Caco-2 (cell line): ENCODE measurements around the gene TRIM21. TPM values are rescaled to one million over a fixed set of nuclear protein-coding genes. Genes with fewer than 3 reads are reported as not detected.
"Not testable (repeated sequence)": the region's sequence is repeated elsewhere in the genome, so short reads cannot be mapped to it uniquely, and the experiment has no call there.

Experiments
- BruUV-seq: library from RNA; stranded (reverse); fragments of 400-500 nt; replicated peaks from 2 replicates; lab custom pipeline; 2021; lab: Mats Ljungman, UMichigan
- CTCF ChIA-PET: fragments of 300-600 bp; sonication (Branson Sonifier 250); formaldehyde crosslinking; loops from one replicate; lab custom pipeline; 2022; ENCODE audit warnings: antibody characterized with exemption; lab: Charles Lee
- POLR2A ChIA-PET: fragments of 300-600 bp; sonication (Branson Sonifier 250); formaldehyde crosslinking; loops from one replicate; lab custom pipeline; 2022; ENCODE audit warnings: antibody characterized with exemption; lab: Charles Lee
- DNase-seq, 2 experiments: peaks; one replicate each; pipeline versions ENCODE4 v3.0.0 to v3.0.0-alpha.2; 2020 to 2022
- H3K27me3 ChIP-seq: replicated peaks from 2 replicates; pipeline ENCODE4 v1.6.0; 2011; ENCODE audit warnings: low read length; ENCODE audit not compliant: control insufficient read depth, insufficient read depth
- H3K36me3 ChIP-seq: 2 replicates; pipeline ENCODE4 v1.5.1; 2011; ENCODE audit warnings: low read length; ENCODE audit not compliant: control insufficient read depth, insufficient read depth
- H3K4me1 ChIP-seq: fragments of 250-450 bp; sonication (Bioruptor Pico); 2 replicates; pipeline ENCODE4 v1.5.1; 2020; ENCODE audit warnings: mild to moderate bottlenecking
- H3K4me3 ChIP-seq: 2 replicates; pipeline ENCODE4 v1.5.1; 2011; ENCODE audit warnings: low read depth, mild to moderate bottlenecking, control low read depth, low read length
- H3K9me3 ChIP-seq: fragments of 250-450 bp; sonication (Bioruptor Pico); 2 replicates; pipeline ENCODE4 v1.5.1; 2020; ENCODE audit warnings: mild to moderate bottlenecking, moderate library complexity
- H3K27ac Mint-ChIP-seq: one replicate; pipeline ENCODE4 v1.8.0; 2022; ENCODE audit warnings: mixed read lengths; ENCODE audit not compliant: unreplicated experiment
- H3K27me3 Mint-ChIP-seq: one replicate; pipeline ENCODE4 v1.8.0; 2022; ENCODE audit warnings: mixed read lengths; ENCODE audit not compliant: insufficient read depth, unreplicated experiment
- H3K36me3 Mint-ChIP-seq: one replicate; pipeline ENCODE4 v1.8.0; 2022; ENCODE audit warnings: mild to moderate bottlenecking, mixed read lengths; ENCODE audit not compliant: insufficient read depth, unreplicated experiment
- H3K4me1 Mint-ChIP-seq: one replicate; pipeline ENCODE4 v1.8.0; 2022; ENCODE audit warnings: low read depth, mixed read lengths; ENCODE audit not compliant: unreplicated experiment
- H3K4me3 Mint-ChIP-seq: one replicate; pipeline ENCODE4 v1.8.0; 2022; ENCODE audit warnings: mild to moderate bottlenecking, moderate library complexity, mixed read lengths; ENCODE audit not compliant: unreplicated experiment
- H3K9me3 Mint-ChIP-seq: one replicate; pipeline ENCODE4 v1.8.0; 2022; ENCODE audit warnings: mixed read lengths; ENCODE audit not compliant: unreplicated experiment
- CTCF ChIP-seq, 2 experiments: fragments of 200-600 bp in 1 of 2; IDR thresholded peaks; 1 replicate in 1 of 2; 2 replicates in 1 of 2; pipeline versions ENCODE4 v1.5.1 to v1.8.0; 2011 to 2022; ENCODE audit warnings: antibody characterized with exemption in 1 of 2, control low read depth in 1 of 2, inconsistent platforms in 1 of 2, low read depth in 1 of 2, low read length in 1 of 2, mild to moderate bottlenecking in 1 of 2, moderate library complexity in 1 of 2; ENCODE audit not compliant: insufficient read depth in 1 of 2, severe bottlenecking in 1 of 2, unreplicated experiment in 1 of 2
- intact Hi-C: fragments of 100-400 bp; cut with micrococcal nuclease; formaldehyde crosslinking; loops from one replicate; pipeline ENCODE4 v1.10.0; 2022; ENCODE audit not compliant: unreplicated experiment
- total RNA-seq: library from RNA; stranded (reverse); gene quantifications from 2 replicates; pipeline ENCODE4 v1.2.3, GENCODE V29; 2022

Gene TRIM21
- total RNA-seq, 1 experiment from 2014 or later = 6.1 TPM

- H3K4me1 ChIP-seq = no peaks in the 10 kb centered on the region
- no peak for DNase-seq
- intact Hi-C loops = no loop called here
- no peak within 1 kb of the TSS for H3K4me3 ChIP-seq
- Mint-ChIP-seq H3K36me3 (no peaks in the 10 kb centered on the region), H3K4me1 (no peaks in the 10 kb centered on the region), H3K9me3 (no peaks in the 10 kb centered on the region), H3K27me3 (peaks cover 6% of the 10 kb centered on the region), H3K27ac (no peak within 1 kb of the TSS), H3K4me3 (no peak within 1 kb of the TSS)
- H3K36me3 ChIP-seq = no peaks in the 10 kb centered on the region
- H3K27me3 ChIP-seq = no peaks in the 10 kb centered on the region
- no peak for TF ChIP-seq CTCF (IDR thresholded peaks at IDR 0.05; ENCODE audit: insufficient read depth in 1 of 2, low read depth in 1 of 2, low read length in 1 of 2, severe bottlenecking in 1 of 2, unreplicated experiment in 1 of 2)
- ChIA-PET POLR2A (no interaction called here), CTCF (no interaction called here)
- no peaks in the 10 kb centered on the region for H3K9me3 ChIP-seq
- BruUV-seq = no TSS peak
These were observed 25.2 kb downstream of the TRIM21 start, which contains the start of gene OR52B4 for GRCh38 chr11:4368286-4368685. Gene OR52B4 (minus strand): TSS chr11:4368386. CDS start chr11:4368295, 91 bp downstream.

GRCh38 chr11:4348142-4348541 lies 45.4 kb downstream of the TRIM21 start:
- not testable (repeated sequence) for H3K4me1 Mint-ChIP-seq, DNase-seq

GRCh38 chr11:4345366-4345765 lies 48.1 kb downstream of the TRIM21 start:
- H3K9me3 Mint-ChIP-seq, H3K27me3 Mint-ChIP-seq, POLR2A ChIA-PET, H3K36me3 Mint-ChIP-seq, H3K4me3 Mint-ChIP-seq, CTCF ChIA-PET, H3K4me1 Mint-ChIP-seq, H3K4me3 ChIP-seq, DNase-seq, H3K9me3 ChIP-seq, H3K36me3 ChIP-seq, H3K27me3 ChIP-seq, intact Hi-C loops, H3K4me1 ChIP-seq, BruUV-seq, H3K27ac Mint-ChIP-seq: not testable (repeated sequence)

More at GRCh38 chr11:4348142-4348541, 45.4 kb downstream of the TRIM21 start:
- intact Hi-C loops, H3K4me3 ChIP-seq, BruUV-seq, H3K27me3 Mint-ChIP-seq, H3K27ac Mint-ChIP-seq, H3K36me3 ChIP-seq, H3K4me1 ChIP-seq, CTCF ChIA-PET, POLR2A ChIA-PET, H3K4me3 Mint-ChIP-seq, H3K27me3 ChIP-seq, H3K9me3 Mint-ChIP-seq, H3K36me3 Mint-ChIP-seq, H3K9me3 ChIP-seq: not testable (repeated sequence)

Other genes with a start within 250 kb of the TRIM21 start
- gene OR52B4, start 25.3 kb downstream of the TRIM21 start, total RNA-seq = not detected in 2 replicates
- not detected in 2 replicates for gene OR52K2, start 55.6 kb upstream of the TRIM21 start, total RNA-seq
- not detected in 2 replicates for gene OR52K1, start 88.9 kb upstream of the TRIM21 start, total RNA-seq
- gene OR52M1, start 151.5 kb upstream of the TRIM21 start, total RNA-seq = not detected in 2 replicates
- not detected in 2 replicates for gene OR52I2, start 188.0 kb upstream of the TRIM21 start, total RNA-seq
- gene OR52I1, start 200.3 kb upstream of the TRIM21 start, total RNA-seq = not detected in 2 replicates
- gene TRIM68, start 214.5 kb upstream of the TRIM21 start, total RNA-seq = 4.9 and 6.9 TPM in 2 replicates
- not detected in 2 replicates for gene OR51D1, start 243.8 kb upstream of the TRIM21 start, total RNA-seq